ENCODE measurements around the gene CD48.

Gene CD48

GRCh38 chr1:160711602-160712311, at the start of gene CD48:
Gene CD48, minus strand, starts transcription at chr1:160711822. Its CDS starts 59 bp downstream, at chr1:160711763.
- no peak for TF ChIP-seq CTCF (IDR thresholded peaks at IDR 0.05; ENCODE audit: insufficient read depth, missing control alignments)
- FAIRE-seq (no peak), DNase-seq (ENCODE audit: insufficient read length, low spot score) (no peak)

- DNase-seq (ENCODE audit: insufficient read length, low spot score) (no peak), FAIRE-seq (no peak)
- no peak for TF ChIP-seq CTCF (IDR thresholded peaks at IDR 0.05; ENCODE audit: insufficient read depth, missing control alignments)
Observed at GRCh38 chr1:160761046-160761445, 49.4 kb upstream of the CD48 start.

- no peak for FAIRE-seq
- no peak for TF ChIP-seq CTCF (IDR thresholded peaks at IDR 0.05; ENCODE audit: insufficient read depth, missing control alignments)
- no peak for DNase-seq (ENCODE audit: insufficient read length, low spot score)
Observed at GRCh38 chr1:160759740-160760139, 48.1 kb upstream of the CD48 start.

GRCh38 chr1:160758521-160758920, 46.9 kb upstream of the CD48 start:
- TF ChIP-seq CTCF (IDR thresholded peaks at IDR 0.05; ENCODE audit: insufficient read depth, missing control alignments) = no peak
- FAIRE-seq = no peak
- no peak for DNase-seq (ENCODE audit: insufficient read length, low spot score)

GRCh38 chr1:160756849-160757201, 45.2 kb upstream of the CD48 start:
- DNase-seq (ENCODE audit: insufficient read length, low spot score) (no peak), FAIRE-seq (no peak)
- TF ChIP-seq CTCF (IDR thresholded peaks at IDR 0.05; ENCODE audit: insufficient read depth, missing control alignments) = no peak

GRCh38 chr1:160755911-160756848, 44.6 kb upstream of the CD48 start:
- TF ChIP-seq CTCF (IDR thresholded peaks at IDR 0.05; ENCODE audit: insufficient read depth, missing control alignments) = no peak
- DNase-seq (ENCODE audit: insufficient read length, low spot score) (no peak), FAIRE-seq (no peak)

GRCh38 chr1:160755461-160755860, 43.8 kb upstream of the CD48 start:
- FAIRE-seq (no peak), DNase-seq (ENCODE audit: insufficient read length, low spot score) (no peak)
- no peak for TF ChIP-seq CTCF (IDR thresholded peaks at IDR 0.05; ENCODE audit: insufficient read depth, missing control alignments)
